ENCODE data around the gene SHISA5. TPM values are rescaled to one million over a fixed set of nuclear protein-coding genes. Genes with fewer than 3 reads are reported as not detected.

The SHISA5 gene
- total and polyA plus RNA-seq, 9 donors, result 59.7 to 150 (median 118) TPM

- H3K4me3 ChIP-seq, result no peak overlapping the region
- H3K27me3 ChIP-seq, result no peaks in the 10 kb centered on the region
- WGBS, 3 donors, result 79 to 88% (median 82%) methylated on average over 9 of the region's 9 CpGs
- no peak for DNase-seq
- H3K9me3 ChIP-seq, result no peaks in the 10 kb centered on the region
- no peak for TF ChIP-seq CTCF (IDR thresholded peaks at IDR 0.05)
- no peak for TF ChIP-seq EP300 (IDR thresholded peaks at IDR 0.05)
- TF ChIP-seq POLR2A (IDR thresholded peaks at IDR 0.05), result no peak
- H3K36me3 ChIP-seq, result no peaks in the 10 kb centered on the region
- intact Hi-C loops (cut with DNase I), result no loop called here
- no peak overlapping the region for H3K27ac ChIP-seq
- H3K4me1 ChIP-seq (ENCODE audit: insufficient read depth), result no peaks in the 10 kb centered on the region
These were observed 85.3 kb downstream of the SHISA5 start for GRCh38 chr3:48418651-48419050.

- no peak for DNase-seq
- intact Hi-C loops (cut with DNase I), result no loop called here
- H3K9me3 ChIP-seq, result no peaks in the 10 kb centered on the region
- no peak overlapping the region for H3K27ac ChIP-seq
- H3K27me3 ChIP-seq, result no peaks in the 10 kb centered on the region
- H3K4me3 ChIP-seq, result no peak overlapping the region
- H3K36me3 ChIP-seq, result no peaks in the 10 kb centered on the region
- 87 to 91% (median 89%) methylated on average over 17 of the region's 17 CpGs for WGBS, 3 donors
- TF ChIP-seq EP300 (IDR thresholded peaks at IDR 0.05) (no peak), POLR2A (IDR thresholded peaks at IDR 0.05) (no peak), CTCF (IDR thresholded peaks at IDR 0.05) (no peak)
- no peaks in the 10 kb centered on the region for H3K4me1 ChIP-seq (ENCODE audit: insufficient read depth)
These were observed 85.8 kb downstream of the SHISA5 start for GRCh38 chr3:48418140-48418539.

Small RNAs within 50 kb of the gene (microRNA-seq; reads per million reads assigned to microRNA genes)
- gene MIR6823, result 0 reads per million in 3 donors

Small RNAs within 50 kb of the gene (small RNA-seq; reads per million reads assigned to genes)
- not detected for gene MIR6823

Other genes with a start within 250 kb of the SHISA5 start
- 10 to 100 TPM; 17.8 to 35.7 (median 30.5) TPM for gene NME6, start 202.8 kb downstream of the SHISA5 start, total RNA-seq
- gene NME6, start 202.8 kb downstream of the SHISA5 start, polyA plus RNA-seq, result 10 to 100 TPM; 13.3 to 16.8 TPM
- gene SPINK8, start 170.5 kb downstream of the SHISA5 start, total RNA-seq, result not detected
- not detected for gene SPINK8, start 170.5 kb downstream of the SHISA5 start, polyA plus RNA-seq
- gene FBXW12, start 132.0 kb downstream of the SHISA5 start, total RNA-seq, result under 1 TPM in 4 of 7 donors, not detected in 3; 0.22 to 0.46 (median 0.28) TPM
- gene FBXW12, start 132.0 kb downstream of the SHISA5 start, polyA plus RNA-seq, result under 1 TPM in 1 of 2 donors, not detected in 1; 0.33 TPM
- gene PLXNB1, start 74.1 kb downstream of the SHISA5 start, total RNA-seq, result 100 to 1,000 TPM in 2 of 7 donors, 10 to 100 TPM in 5; 70.8 to 166 (median 83.7) TPM
- 10 to 100 TPM; 11.2 to 90.2 TPM for gene PLXNB1, start 74.1 kb downstream of the SHISA5 start, polyA plus RNA-seq
- gene CCDC51, start 64.1 kb downstream of the SHISA5 start, total RNA-seq, result 1 to 10 TPM; 6.3 to 8.5 (median 7.5) TPM
- 1 to 10 TPM; 9.1 to 9.9 TPM for gene CCDC51, start 64.1 kb downstream of the SHISA5 start, polyA plus RNA-seq
- 100 to 1,000 TPM; 138 to 318 (median 199) TPM for gene TMA7, start 63.9 kb downstream of the SHISA5 start, total RNA-seq
- gene TMA7, start 63.9 kb downstream of the SHISA5 start, polyA plus RNA-seq, result 100 to 1,000 TPM; 350 to 380 TPM
- 1 to 10 TPM; 3.9 to 7.9 (median 6.4) TPM for gene ATRIP, start 57.4 kb downstream of the SHISA5 start, total RNA-seq
- gene ATRIP, start 57.4 kb downstream of the SHISA5 start, polyA plus RNA-seq, result 10 to 100 TPM in 1 of 2 donors, 1 to 10 TPM in 1; 6.4 to 11.4 TPM
- gene PFKFB4, start 52.6 kb upstream of the SHISA5 start, total RNA-seq, result 1 to 10 TPM; 3.3 to 8.0 (median 5.6) TPM
- 1 to 10 TPM; 2.3 to 6.3 TPM for gene PFKFB4, start 52.6 kb upstream of the SHISA5 start, polyA plus RNA-seq
- under 1 TPM in 3 of 7 donors, not detected in 4; 0.18 to 0.22 (median 0.20) TPM for gene UCN2, start 59.6 kb upstream of the SHISA5 start, total RNA-seq
- gene UCN2, start 59.6 kb upstream of the SHISA5 start, polyA plus RNA-seq, result under 1 TPM in 1 of 2 donors, not detected in 1; 0.18 TPM
- gene COL7A1, start 91.2 kb upstream of the SHISA5 start, total RNA-seq, result 10 to 100 TPM in 1 of 7 donors, 1 to 10 TPM in 6; 5.1 to 13.1 (median 8.3) TPM
- gene COL7A1, start 91.2 kb upstream of the SHISA5 start, polyA plus RNA-seq, result 10 to 100 TPM in 1 of 2 donors, 1 to 10 TPM in 1; 1.1 to 18.4 TPM
- 100 to 1,000 TPM; 102 to 153 (median 113) TPM for gene UQCRC1, start 105.5 kb upstream of the SHISA5 start, total RNA-seq
- 100 to 1,000 TPM; 118 to 141 TPM for gene UQCRC1, start 105.5 kb upstream of the SHISA5 start, polyA plus RNA-seq
- not detected for gene TMEM89, start 117.6 kb upstream of the SHISA5 start, total RNA-seq
- not detected for gene TMEM89, start 117.6 kb upstream of the SHISA5 start, polyA plus RNA-seq
- 10 to 100 TPM in 4 of 7 donors, 1 to 10 TPM in 3; 7.9 to 19.1 (median 10.5) TPM for gene SLC26A6, start 131.3 kb upstream of the SHISA5 start, total RNA-seq
- gene SLC26A6, start 131.3 kb upstream of the SHISA5 start, polyA plus RNA-seq, result 10 to 100 TPM in 1 of 2 donors, 1 to 10 TPM in 1; 8.7 to 14.5 TPM
- 1 to 10 TPM in 3 of 7 donors, under 1 TPM in 4; 0.23 to 3.4 (median 0.92) TPM for gene CELSR3, start 158.7 kb upstream of the SHISA5 start, total RNA-seq
- gene CELSR3, start 158.7 kb upstream of the SHISA5 start, polyA plus RNA-seq, result under 1 TPM; 0.48 to 0.69 TPM
- 10 to 100 TPM; 30.5 to 58.6 (median 36.3) TPM for gene NCKIPSD, start 181.7 kb upstream of the SHISA5 start, total RNA-seq
- 10 to 100 TPM in 1 of 2 donors, 1 to 10 TPM in 1; 8.0 to 23.2 TPM for gene NCKIPSD, start 181.7 kb upstream of the SHISA5 start, polyA plus RNA-seq
- gene IP6K2, start 213.0 kb upstream of the SHISA5 start, total RNA-seq, result 100 to 1,000 TPM in 2 of 7 donors, 10 to 100 TPM in 5; 51.8 to 132 (median 62.5) TPM
- 100 to 1,000 TPM; 114 to 119 TPM for gene IP6K2, start 213.0 kb upstream of the SHISA5 start, polyA plus RNA-seq

All from ovary (tissue), 9 donors.